NCI-H510A (cell line): ENCODE data around the gene MAP3K5.

Source experiments
- DNase-seq: peaks from one replicate; lab custom pipeline; 2025; lab: John Stamatoyannopoulos, UW

MAP3K5 gene

DNA sequence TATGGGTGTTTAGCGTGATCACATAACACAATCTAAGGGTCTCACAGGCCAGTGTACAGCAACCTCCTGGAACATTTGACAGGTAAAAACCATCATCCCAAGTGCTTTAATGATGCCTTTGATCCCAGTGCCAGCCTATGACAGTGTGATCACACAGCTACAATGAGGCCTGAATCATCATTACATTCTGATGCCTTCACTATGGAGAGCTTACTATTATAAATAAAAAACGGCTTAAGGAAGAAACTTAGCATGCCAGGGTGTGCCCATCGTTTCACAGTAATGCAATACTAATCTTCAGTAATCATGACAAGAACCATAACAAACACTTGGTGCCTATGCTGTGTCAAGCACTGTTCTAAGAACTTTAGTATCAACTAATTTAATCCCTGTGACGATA is 253.4 kb downstream of the MAP3K5 start:
- DNase-seq, result no peak

- DNase-seq, result no peak
Measured at GRCh38 chr6:136535880-136536650, 256.2 kb downstream of the MAP3K5 start.

DNA sequence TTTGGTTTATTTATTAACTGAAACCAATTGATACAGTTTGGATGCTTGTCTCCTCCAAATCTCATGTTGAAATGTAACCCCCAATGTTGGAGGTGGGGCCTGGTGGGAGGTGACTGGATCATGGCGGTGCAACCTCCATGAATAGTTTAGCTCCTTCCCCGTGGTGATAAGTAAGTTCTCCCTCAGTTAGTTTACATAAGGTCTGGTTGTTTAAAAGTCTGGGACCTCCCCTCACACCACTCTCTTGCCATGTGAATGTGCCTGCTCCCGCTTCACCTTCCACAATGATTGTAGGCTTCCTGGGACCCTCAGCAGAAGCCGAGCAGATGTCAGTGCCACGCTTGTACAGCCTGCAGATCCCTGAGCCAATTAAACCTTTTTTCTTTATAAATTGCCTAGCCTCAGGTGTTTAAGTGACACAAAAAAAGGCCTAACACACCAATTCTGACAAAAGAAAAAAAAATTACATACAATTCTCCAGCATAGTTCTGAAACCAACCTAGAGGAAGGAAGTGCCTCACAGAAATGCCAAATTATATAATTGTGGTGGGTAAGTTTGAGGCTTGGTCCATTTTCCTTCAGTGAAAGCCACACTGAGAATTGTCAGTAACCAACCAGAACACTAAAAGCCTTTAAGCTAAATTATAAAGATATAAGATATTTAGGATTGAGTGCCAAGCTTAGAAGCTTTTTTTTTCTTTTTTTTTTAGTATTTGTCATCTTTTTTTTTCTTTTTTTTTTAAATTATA is 257.1 kb downstream of the MAP3K5 start:
- no peak for DNase-seq

DNA sequence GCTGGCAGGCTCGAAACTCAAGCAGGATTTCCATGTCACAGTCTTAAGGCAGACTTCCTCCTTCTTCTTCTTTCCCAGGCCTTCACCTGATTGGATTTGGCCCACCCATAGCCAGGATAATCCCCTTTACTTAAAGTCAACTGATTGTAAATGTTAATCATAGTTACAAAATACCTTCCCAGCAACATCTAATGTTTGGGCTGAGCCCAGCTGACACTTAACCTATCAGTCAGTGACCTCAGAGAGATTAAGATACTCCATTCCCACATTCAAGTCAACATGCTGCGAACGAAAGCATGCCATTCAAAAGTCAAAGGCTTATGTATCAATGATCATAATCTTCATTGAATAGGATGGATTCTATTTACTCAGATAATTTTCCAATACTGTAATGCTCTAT is 258.0 kb downstream of the MAP3K5 start:
- DNase-seq, result no peak

DNA sequence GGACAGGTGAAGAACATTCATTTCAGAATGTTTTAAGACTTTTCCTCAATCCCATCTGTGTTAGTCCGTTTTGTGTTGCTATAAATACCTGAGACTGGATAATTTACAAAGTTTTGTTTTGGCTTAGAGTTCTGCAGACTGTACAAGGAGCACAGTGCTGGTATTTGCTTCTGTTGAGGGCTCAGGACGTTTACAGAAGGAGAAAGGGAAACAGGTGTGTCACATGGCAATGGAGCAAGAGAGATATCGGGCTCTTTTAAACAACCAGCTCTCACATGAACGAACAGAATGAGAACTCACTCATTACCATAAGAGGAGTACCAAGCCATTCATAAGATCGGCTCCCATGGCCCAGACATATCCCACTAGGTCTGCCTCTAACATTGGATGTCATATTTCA is 258.8 kb downstream of the MAP3K5 start:
- DNase-seq, result no peak

- no peak for DNase-seq
Measured at GRCh38 chr6:136532030-136532429, 260.2 kb downstream of the MAP3K5 start.

- no peak for DNase-seq
Measured at GRCh38 chr6:136529710-136530109, 262.6 kb downstream of the MAP3K5 start.

GRCh38 chr6:136528477-136528876 is 263.8 kb downstream of the MAP3K5 start:
- DNase-seq, result no peak

GRCh38 chr6:136527831-136528230 is 264.4 kb downstream of the MAP3K5 start:
- DNase-seq, result no peak

DNA sequence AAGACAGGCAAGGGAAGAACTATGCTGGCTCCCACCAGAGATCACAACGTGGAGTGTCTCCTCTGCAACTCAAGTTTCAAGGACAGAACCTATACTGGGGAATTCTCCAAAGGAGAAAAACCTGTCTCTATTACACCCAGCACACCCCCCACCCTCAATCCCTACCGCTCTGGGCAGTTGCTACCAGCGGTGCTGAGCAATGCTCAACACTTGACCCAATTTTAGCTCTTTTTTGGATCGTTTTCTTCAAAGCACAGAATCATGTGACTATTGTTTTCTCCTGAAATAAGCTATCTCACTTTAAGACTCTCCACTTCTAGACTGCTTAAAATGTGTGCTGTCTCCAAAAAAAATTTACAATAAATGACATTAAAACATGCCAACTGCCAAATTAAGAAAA is 265.3 kb downstream of the MAP3K5 start:
- DNase-seq, result no peak

- DNase-seq, result no peak
Measured at GRCh38 chr6:136526196-136526930, 265.9 kb downstream of the MAP3K5 start.

DNA sequence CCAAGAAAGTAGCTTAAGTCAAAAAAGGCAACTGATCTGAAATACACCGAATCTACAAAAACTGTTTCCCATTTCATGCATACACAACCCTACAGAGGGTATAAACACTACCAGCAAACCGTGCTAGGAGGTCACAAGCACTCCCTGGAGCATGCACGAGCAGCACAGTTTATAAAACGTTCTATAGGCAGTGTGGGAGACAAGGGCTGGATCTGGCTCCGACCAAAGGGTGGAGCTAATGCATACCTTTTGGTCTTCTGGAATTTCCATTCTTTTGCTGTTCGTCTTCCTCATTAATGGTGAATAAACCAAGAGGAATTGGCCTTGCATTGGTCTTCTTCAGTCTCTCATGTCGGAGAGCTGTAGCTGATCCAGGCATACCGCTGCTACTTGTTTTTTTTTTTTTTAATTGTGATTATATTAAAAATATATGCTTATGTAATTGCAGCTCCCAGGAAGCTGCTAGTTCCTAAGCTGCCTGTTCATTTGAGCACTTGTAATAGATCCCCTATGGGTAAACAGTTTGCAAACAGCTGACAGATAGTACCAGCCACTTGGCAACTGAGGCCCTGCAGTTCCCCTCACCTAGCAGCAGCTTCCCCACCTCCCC is 266.6 kb downstream of the MAP3K5 start:
- no peak for DNase-seq

- DNase-seq, result no peak
Measured at GRCh38 chr6:136524936-136525413, 267.3 kb downstream of the MAP3K5 start.

DNA sequence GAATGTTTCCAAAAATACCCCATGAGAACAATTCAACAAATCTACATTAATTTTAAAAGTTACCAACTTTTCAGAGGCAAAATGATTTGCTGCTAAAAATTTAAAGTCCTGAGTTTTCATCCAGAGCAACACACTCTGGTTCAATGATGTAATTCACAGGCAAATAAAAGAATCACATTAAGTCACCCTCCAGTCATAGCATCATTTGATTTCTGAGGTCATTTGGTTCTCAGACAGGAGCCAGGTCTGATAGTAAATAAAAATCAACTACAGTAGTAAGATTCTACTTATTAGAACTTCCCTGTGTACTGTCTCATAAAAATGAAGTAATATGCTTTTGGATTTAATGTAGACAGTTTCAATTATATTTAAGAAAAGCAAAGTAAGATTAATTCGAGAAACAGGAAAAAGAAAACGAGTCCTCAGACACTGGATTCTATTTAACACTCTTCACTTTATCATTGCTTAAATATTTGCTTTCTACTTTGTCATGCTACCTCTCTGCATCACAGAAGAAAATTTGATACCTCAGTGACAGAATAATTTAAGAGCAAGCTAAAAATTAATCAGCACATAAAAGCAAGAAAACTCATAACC is 267.8 kb downstream of the MAP3K5 start:
- no peak for DNase-seq

GRCh38 chr6:136523196-136523595 is 269.1 kb downstream of the MAP3K5 start:
- DNase-seq, result no peak

GRCh38 chr6:136522636-136523035 is 269.6 kb downstream of the MAP3K5 start:
- no peak for DNase-seq

GRCh38 chr6:136521911-136522310 is 270.4 kb downstream of the MAP3K5 start:
- no peak for DNase-seq

- DNase-seq, result no peak
Measured at GRCh38 chr6:136521427-136521826, 270.9 kb downstream of the MAP3K5 start.

GRCh38 chr6:136520517-136520916 is 271.8 kb downstream of the MAP3K5 start:
- no peak for DNase-seq

- no peak for DNase-seq
Measured at GRCh38 chr6:136517582-136517981, 274.7 kb downstream of the MAP3K5 start.

- DNase-seq, result no peak
Measured at GRCh38 chr6:136517002-136517401, 275.3 kb downstream of the MAP3K5 start.

GRCh38 chr6:136514591-136514990 is 277.7 kb downstream of the MAP3K5 start:
- DNase-seq, result no peak
